ENCODE measurements around the gene ISG15.
"Not testable (repeated sequence)": the region's sequence is repeated elsewhere in the genome, so short reads cannot be mapped to it uniquely, and the experiment has no call there.

The ISG15 gene

DNA sequence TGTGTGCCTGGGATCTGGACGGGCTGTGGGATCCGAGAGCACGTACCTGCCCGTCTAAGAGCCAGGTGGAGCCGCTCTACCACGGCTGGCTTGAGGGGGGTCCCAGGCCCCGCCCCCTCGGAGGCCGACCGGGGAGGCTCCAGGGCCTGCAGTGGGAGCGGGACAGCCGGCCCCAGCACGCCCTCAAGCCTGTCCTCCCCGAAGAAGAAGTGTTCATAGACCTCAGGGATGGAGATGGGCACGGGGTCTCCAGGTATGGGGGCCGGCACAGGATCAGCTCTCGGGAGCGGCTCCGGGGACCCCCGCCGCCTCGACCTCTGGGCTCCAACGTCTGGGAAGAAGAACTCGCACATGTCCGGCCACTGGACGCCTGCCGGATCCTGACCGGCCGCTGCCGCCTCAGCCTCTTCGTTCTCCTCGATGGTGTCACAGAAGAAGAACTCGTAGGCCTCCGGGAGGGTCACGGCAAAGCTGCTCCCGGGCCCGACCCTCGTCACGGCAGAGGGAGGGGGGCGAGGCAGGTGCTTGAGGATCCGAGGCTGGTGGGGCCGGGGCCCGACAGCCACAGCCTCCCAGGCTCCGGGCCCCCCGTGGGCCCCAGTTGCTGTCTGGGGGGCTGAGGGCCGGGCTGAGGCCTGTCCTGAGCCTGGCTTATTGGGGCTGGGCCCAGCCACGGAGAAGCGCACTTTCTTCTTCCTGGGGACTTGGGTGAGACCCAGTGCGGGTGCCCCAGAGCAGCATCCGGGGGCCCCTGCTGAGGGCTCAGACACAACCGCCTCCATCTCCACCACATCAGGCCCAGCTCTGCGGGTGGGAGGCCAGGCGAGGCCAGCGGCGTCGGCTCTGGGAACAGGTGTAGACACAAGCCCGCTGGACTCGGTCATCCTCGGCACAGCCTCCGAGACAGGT is 34.2 kb upstream of the ISG15 start:
- no peak overlapping the region for H3K9ac ChIP-seq (ENCODE audit: low read depth, low read length)
- H3K4me3 ChIP-seq (ENCODE audit: low read depth, low read length), result no peak overlapping the region
- no peaks in the 10 kb centered on the region for H3K9me3 ChIP-seq (ENCODE audit: control insufficient read depth, insufficient read depth, low read length)
- no peaks in the 10 kb centered on the region for H3K36me3 ChIP-seq (ENCODE audit: control insufficient read depth, insufficient read depth, low read length)
- peaks cover 22% of the 10 kb centered on the region for H3K27me3 ChIP-seq (ENCODE audit: control insufficient read depth, insufficient read depth, low read length)
- H3K4me1 ChIP-seq (ENCODE audit: control insufficient read depth, insufficient read depth, low read length), result peaks cover 2% of the 10 kb centered on the region

DNA sequence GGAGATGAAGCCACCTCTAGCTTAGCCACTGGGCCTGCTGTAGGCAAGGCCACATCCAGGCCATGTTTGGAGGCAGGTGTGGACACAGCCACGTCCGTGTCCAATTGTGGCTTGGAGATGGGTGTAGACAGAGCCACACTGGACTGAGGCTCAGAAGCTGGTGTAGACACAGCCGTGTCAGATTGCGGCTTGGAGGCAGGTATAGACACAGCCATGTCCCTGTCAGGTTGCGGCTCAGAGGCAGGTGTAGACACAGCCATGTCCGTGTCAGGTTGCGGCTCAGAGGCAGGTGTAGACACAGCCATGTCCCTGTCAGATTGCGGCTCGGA is 33.6 kb upstream of the ISG15 start:
- no peak overlapping the region for H3K9ac ChIP-seq (ENCODE audit: low read depth, low read length)
- peaks cover 19% of the 10 kb centered on the region for H3K27me3 ChIP-seq (ENCODE audit: control insufficient read depth, insufficient read depth, low read length)
- no peaks in the 10 kb centered on the region for H3K9me3 ChIP-seq (ENCODE audit: control insufficient read depth, insufficient read depth, low read length)
- H3K4me3 ChIP-seq (ENCODE audit: low read depth, low read length), result no peak overlapping the region
- H3K36me3 ChIP-seq (ENCODE audit: control insufficient read depth, insufficient read depth, low read length), result no peaks in the 10 kb centered on the region
- peaks cover 2% of the 10 kb centered on the region for H3K4me1 ChIP-seq (ENCODE audit: control insufficient read depth, insufficient read depth, low read length)

DNA sequence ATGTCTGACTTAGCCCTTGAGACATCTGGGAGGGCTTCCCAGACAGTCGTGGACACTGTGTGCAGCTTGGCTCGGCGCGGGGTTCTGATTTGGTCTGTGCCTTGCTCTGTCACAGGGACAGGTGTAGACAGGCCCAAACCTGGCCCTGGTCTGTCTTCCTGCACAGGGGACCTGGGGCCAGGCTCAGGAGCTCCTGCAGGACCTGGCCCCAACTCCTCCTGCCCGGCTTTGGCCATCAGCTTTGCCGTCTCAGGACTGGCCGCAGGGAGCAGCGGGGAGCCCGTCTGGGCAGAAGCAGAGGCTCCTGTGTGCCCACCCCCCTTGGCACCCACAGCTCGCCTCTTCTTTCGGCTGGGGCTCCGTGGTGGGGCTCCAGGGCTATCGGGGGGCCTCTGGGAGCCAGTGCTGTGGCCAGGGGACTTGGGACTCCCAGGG is 33.1 kb upstream of the ISG15 start:
- Histone ChIP-seq H3K27me3 (ENCODE audit: control insufficient read depth, insufficient read depth, low read length) (peaks cover 22% of the 10 kb centered on the region), H3K9ac (ENCODE audit: low read depth, low read length) (no peak overlapping the region), H3K4me3 (ENCODE audit: low read depth, low read length) (no peak overlapping the region), H3K36me3 (ENCODE audit: control insufficient read depth, insufficient read depth, low read length) (no peaks in the 10 kb centered on the region), H3K4me1 (ENCODE audit: control insufficient read depth, insufficient read depth, low read length) (peaks cover 2% of the 10 kb centered on the region), H3K9me3 (ENCODE audit: control insufficient read depth, insufficient read depth, low read length) (no peaks in the 10 kb centered on the region)

DNA sequence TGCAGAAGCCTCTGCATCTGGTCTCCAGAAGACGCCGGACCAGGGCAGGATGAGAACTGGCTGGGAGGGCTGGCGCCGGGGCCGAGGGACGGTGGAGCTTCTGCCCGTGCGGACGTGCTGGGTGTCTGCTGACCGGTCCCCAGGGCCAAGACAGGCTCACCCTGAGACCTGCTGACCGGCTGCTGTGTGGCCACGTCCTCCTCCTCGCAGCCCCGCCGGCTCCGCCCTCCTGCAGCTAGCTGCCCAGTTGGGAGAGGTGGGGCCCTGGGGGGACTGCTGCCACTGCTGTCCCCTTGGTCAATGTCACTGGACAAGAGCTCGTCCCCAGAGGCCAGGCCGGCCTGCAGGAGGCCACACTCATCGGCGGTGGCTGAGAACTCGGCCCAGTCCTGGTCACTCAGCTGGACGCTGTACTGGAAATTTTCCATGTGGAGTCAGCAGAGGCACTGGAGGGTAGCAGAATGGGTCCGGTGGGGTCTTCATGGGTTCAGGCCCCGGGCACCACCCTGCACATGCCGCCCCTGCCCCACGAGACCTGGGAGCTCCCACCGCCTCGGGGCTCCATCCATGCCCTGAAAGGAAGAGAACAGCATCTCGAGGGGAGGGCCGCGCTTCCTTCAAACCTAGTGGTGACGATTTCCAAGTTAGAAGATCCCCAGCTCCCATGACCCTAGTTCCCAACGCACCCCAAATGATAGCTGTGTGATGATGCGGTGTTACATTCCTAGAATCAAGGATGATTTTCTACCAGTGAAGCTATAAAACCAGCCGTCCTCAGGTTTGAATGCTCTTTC is 32.5 kb upstream of the ISG15 start:
- Histone ChIP-seq H3K9me3 (ENCODE audit: control insufficient read depth, insufficient read depth, low read length) (no peaks in the 10 kb centered on the region), H3K36me3 (ENCODE audit: control insufficient read depth, insufficient read depth, low read length) (no peaks in the 10 kb centered on the region), H3K4me1 (ENCODE audit: control insufficient read depth, insufficient read depth, low read length) (peaks cover under 1% of the 10 kb centered on the region), H3K9ac (ENCODE audit: low read depth, low read length) (no peak overlapping the region), H3K4me3 (ENCODE audit: low read depth, low read length) (no peak overlapping the region), H3K27me3 (ENCODE audit: control insufficient read depth, insufficient read depth, low read length) (peaks cover 28% of the 10 kb centered on the region)

DNA sequence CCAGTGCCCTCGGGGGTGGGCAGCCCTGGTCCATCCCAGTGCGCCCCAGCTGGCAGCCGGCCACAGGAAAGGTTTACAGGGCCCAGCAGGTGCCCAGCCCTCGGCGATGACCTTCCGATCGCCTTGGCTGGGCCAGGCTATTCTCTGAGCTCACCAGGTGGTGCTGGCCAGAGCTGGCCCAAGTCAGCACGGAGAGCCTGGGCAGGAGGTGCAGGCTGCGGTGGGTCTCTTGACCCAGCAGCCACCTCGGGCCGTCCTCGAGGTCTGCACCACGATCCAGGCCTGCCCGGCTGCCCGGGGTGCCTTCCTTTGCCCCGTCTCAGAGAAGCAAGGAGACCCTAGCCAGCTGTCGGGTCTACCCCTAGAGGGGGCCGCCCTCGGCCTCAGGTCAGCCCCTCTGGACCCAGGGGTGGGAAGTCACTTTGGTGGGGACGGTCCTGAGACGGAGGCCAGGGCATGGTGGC is 31.8 kb upstream of the ISG15 start:
- no peaks in the 10 kb centered on the region for H3K9me3 ChIP-seq (ENCODE audit: control insufficient read depth, insufficient read depth, low read length)
- no peak overlapping the region for H3K9ac ChIP-seq (ENCODE audit: low read depth, low read length)
- H3K36me3 ChIP-seq (ENCODE audit: control insufficient read depth, insufficient read depth, low read length), result no peaks in the 10 kb centered on the region
- H3K27me3 ChIP-seq (ENCODE audit: control insufficient read depth, insufficient read depth, low read length), result peaks cover 32% of the 10 kb centered on the region
- H3K4me3 ChIP-seq (ENCODE audit: low read depth, low read length), result no peak overlapping the region
- H3K4me1 ChIP-seq (ENCODE audit: control insufficient read depth, insufficient read depth, low read length), result no peaks in the 10 kb centered on the region

DNA sequence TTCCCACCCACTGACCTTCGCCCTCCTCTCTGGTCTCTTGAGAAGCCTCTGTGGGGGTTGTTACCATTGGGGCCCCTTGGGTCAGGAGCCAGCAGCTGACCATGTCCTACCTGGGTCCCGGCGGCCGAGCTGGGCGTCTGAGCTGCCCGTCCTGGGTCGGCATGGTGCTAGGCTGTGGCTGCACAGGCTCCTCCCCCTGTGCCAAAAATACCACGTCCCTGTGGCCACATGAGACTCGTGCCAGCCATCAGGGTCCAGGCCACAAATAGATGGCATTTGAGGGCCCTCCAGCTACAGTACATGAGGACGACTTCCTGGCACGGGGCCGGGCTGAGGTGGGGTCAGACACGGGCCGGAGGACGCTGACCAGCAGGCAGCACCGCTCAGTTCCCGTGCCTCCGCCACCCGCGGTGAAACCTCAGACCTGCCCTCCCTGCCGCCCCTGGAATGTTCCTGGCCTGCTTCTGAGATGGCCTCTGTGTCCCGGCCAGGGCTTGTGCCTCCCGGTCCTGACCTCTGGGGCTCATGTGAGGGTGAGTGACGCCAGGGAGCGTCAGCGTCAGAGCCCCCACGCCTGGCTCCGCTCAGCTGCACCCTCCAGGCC is 31.2 kb upstream of the ISG15 start, which contains the start of gene PERM1:
Gene PERM1, minus strand, starts transcription at position 139 of the 604 bp plus-strand sequence. CDS start 1,064 bp downstream, outside the sequence.
- H3K9ac ChIP-seq (ENCODE audit: low read depth, low read length), result no peak within 1 kb of the TSS
- H3K27me3 ChIP-seq (ENCODE audit: control insufficient read depth, insufficient read depth, low read length), result peaks cover 33% of the 10 kb centered on the region
- H3K4me1 ChIP-seq (ENCODE audit: control insufficient read depth, insufficient read depth, low read length), result no peaks in the 10 kb centered on the region
- no peaks in the 10 kb centered on the region for H3K9me3 ChIP-seq (ENCODE audit: control insufficient read depth, insufficient read depth, low read length)
- no peaks in the 10 kb centered on the region for H3K36me3 ChIP-seq (ENCODE audit: control insufficient read depth, insufficient read depth, low read length)
- no peak within 1 kb of the TSS for H3K4me3 ChIP-seq (ENCODE audit: low read depth, low read length)

DNA sequence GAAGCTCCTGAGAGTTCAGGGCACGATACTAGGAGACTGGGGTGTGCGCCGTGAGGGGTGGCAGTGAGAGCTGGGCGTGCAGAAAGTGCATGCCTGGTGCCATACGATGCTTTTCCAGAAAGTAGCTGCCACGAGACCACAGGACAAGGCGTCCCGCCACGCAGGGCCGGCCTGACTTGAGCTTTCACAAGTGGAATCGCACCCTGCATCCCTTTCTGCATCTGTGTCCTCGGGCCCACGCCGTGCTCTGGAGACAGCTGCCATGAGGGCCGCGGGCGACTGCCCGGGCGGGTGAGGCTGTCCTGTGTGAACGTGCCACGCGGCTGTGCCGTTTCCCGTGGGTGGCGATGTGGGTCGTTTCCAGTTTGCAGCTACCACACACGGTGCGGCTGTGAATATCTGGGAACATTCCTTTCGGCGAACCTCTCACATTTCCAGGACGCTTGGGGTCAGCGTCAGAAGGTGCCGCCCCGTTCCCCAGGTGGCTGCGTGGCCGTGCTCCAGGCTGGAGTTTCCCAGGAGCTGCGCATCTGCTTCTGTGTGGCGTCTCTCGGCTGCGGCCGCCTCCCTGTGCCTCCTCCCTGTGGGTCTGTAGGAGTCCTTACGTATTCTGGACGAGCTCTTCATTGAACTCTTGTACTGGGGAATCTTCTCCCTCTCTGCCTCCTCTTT is 30.4 kb upstream of the ISG15 start:
- H3K36me3 ChIP-seq (ENCODE audit: control insufficient read depth, insufficient read depth, low read length), result no peaks in the 10 kb centered on the region
- H3K4me3 ChIP-seq (ENCODE audit: low read depth, low read length), result no peak overlapping the region
- no peaks in the 10 kb centered on the region for H3K9me3 ChIP-seq (ENCODE audit: control insufficient read depth, insufficient read depth, low read length)
- peaks cover 34% of the 10 kb centered on the region for H3K27me3 ChIP-seq (ENCODE audit: control insufficient read depth, insufficient read depth, low read length)
- no peak overlapping the region for H3K9ac ChIP-seq (ENCODE audit: low read depth, low read length)
- no peaks in the 10 kb centered on the region for H3K4me1 ChIP-seq (ENCODE audit: control insufficient read depth, insufficient read depth, low read length)

DNA sequence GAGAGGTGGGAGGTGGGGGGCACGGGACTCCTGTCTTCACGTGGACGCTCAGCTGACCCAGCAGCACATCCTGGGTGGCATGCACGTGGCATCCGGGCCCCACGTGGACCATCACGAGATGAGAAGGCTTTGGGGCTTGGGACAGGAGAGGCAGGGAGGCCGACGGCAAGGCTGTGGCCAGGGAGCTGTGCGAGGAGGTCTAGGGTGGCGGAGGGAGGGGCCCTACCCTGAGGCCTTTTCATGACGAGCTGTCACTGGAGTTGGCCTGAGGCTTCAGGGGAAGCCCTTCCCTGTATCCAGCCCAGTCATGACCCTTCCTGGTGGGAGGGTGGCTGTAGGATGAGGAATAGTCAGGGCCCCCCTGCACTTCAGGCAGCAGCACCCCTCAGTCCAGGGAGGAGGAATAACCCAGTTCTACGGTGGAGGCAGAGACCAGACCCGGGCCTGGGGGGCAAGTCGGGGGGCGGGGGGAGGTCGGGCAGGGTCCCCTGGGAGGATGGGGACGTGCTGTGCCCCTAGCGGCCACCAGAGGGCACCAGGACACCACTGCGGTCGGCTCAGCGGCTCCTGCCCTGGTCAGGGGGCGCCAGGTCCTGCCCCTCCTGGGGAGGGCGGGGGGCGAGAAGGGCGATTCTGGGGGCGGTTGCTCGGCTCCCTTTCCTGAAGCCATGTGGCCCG is 29.4 kb upstream of the ISG15 start:
- Histone ChIP-seq H3K9ac (ENCODE audit: low read depth, low read length) (no peak overlapping the region), H3K36me3 (ENCODE audit: control insufficient read depth, insufficient read depth, low read length) (no peaks in the 10 kb centered on the region), H3K9me3 (ENCODE audit: control insufficient read depth, insufficient read depth, low read length) (no peaks in the 10 kb centered on the region), H3K4me1 (ENCODE audit: control insufficient read depth, insufficient read depth, low read length) (no peaks in the 10 kb centered on the region), H3K27me3 (ENCODE audit: control insufficient read depth, insufficient read depth, low read length) (peaks cover 42% of the 10 kb centered on the region), H3K4me3 (ENCODE audit: low read depth, low read length) (no peak overlapping the region)

DNA sequence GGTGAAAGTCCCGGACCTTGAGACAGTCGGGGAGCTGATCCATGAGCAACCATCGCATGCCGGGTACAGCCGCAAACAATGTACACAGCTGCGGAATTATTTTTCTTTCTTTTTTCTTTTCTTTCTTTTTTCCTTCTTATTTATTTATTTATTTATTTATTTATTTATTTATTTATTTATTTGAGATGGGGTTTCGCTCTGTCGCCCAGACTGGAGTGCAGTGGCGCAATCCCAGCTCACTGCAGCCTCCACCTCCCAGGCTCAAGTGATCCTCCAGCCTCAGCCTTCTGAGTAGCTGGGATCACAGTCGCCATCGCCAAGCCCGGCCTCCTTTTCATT is 28.9 kb upstream of the ISG15 start:
- H3K4me1 ChIP-seq (ENCODE audit: control insufficient read depth, insufficient read depth, low read length), result no peaks in the 10 kb centered on the region
- no peaks in the 10 kb centered on the region for H3K9me3 ChIP-seq (ENCODE audit: control insufficient read depth, insufficient read depth, low read length)
- H3K4me3 ChIP-seq (ENCODE audit: low read depth, low read length), result no peak overlapping the region
- H3K36me3 ChIP-seq (ENCODE audit: control insufficient read depth, insufficient read depth, low read length), result no peaks in the 10 kb centered on the region
- no peak overlapping the region for H3K9ac ChIP-seq (ENCODE audit: low read depth, low read length)
- peaks cover 47% of the 10 kb centered on the region for H3K27me3 ChIP-seq (ENCODE audit: control insufficient read depth, insufficient read depth, low read length)

DNA sequence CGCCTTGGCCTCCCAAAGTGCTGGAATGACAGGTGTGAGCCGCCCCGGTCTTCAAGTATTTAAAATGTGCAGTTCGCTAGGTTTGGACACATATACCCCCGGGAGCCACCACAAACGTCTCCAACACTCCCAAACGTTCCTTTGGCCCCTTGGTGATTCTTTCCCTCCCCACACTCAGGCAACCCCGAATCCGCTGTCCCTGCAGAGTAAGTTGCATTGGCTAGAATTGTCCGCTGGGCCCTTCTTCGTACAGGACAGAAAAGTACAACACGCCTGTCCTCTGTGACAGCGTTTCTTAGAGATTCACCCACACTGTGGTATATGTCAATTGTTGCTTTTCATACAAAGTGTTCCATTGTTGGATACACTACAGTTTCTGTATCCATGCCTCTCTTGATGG is 28.2 kb upstream of the ISG15 start:
- Histone ChIP-seq H3K27me3 (ENCODE audit: control insufficient read depth, insufficient read depth, low read length) (peaks cover 48% of the 10 kb centered on the region), H3K9me3 (ENCODE audit: control insufficient read depth, insufficient read depth, low read length) (no peaks in the 10 kb centered on the region), H3K9ac (ENCODE audit: low read depth, low read length) (no peak overlapping the region), H3K4me3 (ENCODE audit: low read depth, low read length) (no peak overlapping the region), H3K4me1 (ENCODE audit: control insufficient read depth, insufficient read depth, low read length) (no peaks in the 10 kb centered on the region), H3K36me3 (ENCODE audit: control insufficient read depth, insufficient read depth, low read length) (no peaks in the 10 kb centered on the region)

DNA sequence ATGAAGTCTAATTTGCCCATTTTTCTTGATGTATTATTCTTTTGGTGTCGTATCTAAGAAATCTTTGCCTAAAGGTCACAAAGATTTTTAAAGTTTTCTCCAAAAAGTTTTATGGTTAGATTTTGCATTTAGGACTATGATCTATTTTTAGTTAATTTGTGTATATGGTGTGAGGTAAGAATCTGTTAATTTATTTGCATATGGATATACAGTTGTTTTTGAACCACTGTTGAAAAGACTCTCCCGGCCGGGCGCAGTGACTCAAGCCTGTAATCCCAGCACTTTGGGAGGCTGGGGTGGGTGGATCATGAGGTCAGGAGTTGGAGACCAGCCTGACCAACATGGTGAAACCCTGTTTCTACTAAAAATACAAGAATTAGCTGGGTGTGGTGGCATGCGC is 25.2 kb upstream of the ISG15 start:
- peaks cover 59% of the 10 kb centered on the region for H3K27me3 ChIP-seq (ENCODE audit: control insufficient read depth, insufficient read depth, low read length)
- not testable (repeated sequence) for H3K9ac ChIP-seq (ENCODE audit: low read depth, low read length); H3K36me3 ChIP-seq (ENCODE audit: control insufficient read depth, insufficient read depth, low read length); H3K4me1 ChIP-seq (ENCODE audit: control insufficient read depth, insufficient read depth, low read length); H3K4me3 ChIP-seq (ENCODE audit: low read depth, low read length); H3K9me3 ChIP-seq (ENCODE audit: control insufficient read depth, insufficient read depth, low read length)
